NCI-H446 treated with DMSO at 0.1 percent for 48 hours (cell line): Measurements from ENCODE around the gene EPHA1.
"Not testable (repeated sequence)": the region's sequence is repeated elsewhere in the genome, so short reads cannot be mapped to it uniquely, and the experiment has no call there.

Experiments
- DNase-seq: peaks from one replicate; lab custom pipeline; 2025; lab: John Stamatoyannopoulos, UW

The EPHA1 gene

GRCh38 chr7:143402233-143402632 lies 6.4 kb downstream of the EPHA1 start:
- not testable (repeated sequence) for DNase-seq

DNA sequence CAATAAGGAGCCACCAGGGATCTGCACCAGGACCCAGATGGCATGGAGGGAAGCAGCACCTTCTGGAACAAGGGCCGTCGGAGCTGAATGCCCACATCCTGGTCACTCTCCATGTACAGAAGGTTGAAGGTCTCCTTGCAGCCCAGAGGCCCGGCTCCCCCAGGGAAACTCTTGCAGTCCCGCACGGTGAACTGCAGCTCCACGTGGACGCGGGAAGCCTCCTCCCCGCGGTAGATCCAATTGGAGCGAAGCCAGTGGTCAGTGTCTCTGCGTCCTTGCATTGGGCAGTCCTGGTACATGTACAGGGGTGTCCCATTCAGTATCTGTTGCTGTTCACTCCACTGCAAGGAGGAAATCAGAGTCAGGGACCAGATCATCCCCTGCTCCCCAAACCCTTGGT lies 7.4 kb downstream of the EPHA1 start:
- DNase-seq = no peak

DNA sequence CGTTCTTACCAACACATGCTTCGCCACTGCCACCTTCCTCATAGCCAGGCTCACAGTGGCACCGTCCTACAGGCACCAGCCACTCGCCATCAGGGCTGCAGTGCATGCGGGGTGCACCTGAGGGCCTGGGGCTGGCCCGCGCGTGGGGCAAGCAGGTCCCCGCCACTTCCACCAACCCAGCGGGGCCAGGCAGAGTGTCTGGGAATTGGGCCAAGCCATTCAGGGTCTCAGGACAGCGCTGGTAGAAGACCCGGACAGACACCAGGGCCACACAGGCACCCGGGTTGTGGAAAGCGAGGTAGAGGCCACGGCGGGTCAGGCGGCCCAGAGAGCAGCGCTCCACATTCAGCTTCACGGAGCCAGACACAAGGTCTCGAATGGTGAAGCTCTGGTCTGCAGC lies 9.0 kb downstream of the EPHA1 start:
- no peak for DNase-seq

DNA sequence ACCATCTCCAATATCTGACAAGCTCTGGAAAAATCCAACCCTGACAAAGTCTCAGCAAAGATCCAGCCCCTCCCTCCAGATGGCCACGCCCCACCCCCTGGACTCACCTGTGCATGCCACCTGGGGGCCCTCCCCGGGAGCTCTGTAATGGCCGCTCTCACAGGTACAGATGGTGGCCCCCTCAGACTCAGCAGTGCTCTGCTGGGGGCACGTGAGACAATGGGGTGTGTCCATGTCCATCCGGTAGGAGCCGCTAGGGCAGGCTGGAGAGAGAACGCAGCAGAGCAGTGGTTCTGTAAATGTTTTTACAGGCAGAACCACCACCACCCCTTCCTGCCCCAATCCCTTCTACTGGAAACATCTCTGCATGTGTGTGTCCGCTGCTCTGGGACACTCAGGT lies 9.5 kb downstream of the EPHA1 start:
- DNase-seq = no peak

DNA sequence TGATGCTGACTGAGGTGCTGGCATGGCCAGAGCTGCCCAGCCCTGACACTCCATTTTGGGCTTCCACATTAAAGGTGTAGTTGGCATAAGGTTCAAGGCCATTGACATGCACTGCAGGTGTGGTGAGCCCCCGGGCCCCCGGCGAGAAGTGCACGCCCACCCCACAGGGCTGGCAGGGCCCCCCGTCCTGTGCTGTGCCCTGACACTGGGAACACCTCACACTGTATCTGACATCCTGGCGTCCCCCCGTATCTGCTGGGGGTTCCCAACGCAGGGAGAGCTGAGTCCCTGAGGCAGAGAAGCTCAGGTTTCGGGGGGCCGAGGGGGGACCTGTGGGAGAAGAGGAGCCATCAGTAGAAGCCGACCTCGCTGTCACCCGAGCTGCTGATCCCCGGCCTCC lies 10.0 kb downstream of the EPHA1 start:
- DNase-seq = no peak

DNA sequence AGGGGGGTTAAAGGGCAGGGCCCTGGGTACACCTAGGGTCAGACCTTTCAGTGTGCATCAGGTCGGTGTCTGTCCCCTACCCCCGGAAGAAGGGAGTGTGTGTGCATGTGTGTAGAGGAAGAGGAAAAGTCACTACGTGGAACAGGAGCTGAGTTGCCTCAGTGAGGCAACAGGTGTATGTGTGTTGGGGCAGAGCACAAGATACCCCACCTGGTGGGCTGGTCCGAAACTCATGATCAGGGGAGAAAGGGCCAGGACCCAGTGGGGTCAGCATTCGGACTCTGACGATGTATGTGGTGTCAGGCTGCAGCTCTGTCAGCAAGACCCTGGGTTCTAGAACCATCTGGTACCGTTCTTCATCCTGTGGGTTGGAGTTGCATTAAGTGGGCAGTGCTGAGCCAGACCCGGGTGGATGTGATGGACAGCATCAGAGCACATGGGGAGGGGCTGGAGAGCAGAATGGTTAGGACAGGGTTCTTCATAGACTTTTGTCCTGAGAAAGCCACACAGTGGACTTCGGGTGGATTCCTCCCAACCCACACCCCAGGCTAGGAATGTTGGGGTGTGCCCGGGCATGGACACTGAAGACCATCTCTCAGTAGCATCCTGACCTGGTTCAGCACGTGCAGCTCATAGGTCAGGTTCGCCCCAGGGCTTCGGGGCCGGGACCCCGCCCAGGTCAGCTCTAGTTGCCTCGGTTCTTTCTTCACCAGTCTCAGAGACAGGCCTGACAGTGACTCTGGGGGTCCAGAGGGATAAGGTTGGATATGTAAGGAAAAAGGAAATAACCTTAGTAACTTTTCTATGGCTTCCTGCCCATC lies 10.7 kb downstream of the EPHA1 start:
- DNase-seq = no peak

GRCh38 chr7:143396625-143397556 lies 11.8 kb downstream of the EPHA1 start:
- DNase-seq = no peak

- DNase-seq = no peak
Measured at GRCh38 chr7:143396182-143396581, 12.5 kb downstream of the EPHA1 start.

DNA sequence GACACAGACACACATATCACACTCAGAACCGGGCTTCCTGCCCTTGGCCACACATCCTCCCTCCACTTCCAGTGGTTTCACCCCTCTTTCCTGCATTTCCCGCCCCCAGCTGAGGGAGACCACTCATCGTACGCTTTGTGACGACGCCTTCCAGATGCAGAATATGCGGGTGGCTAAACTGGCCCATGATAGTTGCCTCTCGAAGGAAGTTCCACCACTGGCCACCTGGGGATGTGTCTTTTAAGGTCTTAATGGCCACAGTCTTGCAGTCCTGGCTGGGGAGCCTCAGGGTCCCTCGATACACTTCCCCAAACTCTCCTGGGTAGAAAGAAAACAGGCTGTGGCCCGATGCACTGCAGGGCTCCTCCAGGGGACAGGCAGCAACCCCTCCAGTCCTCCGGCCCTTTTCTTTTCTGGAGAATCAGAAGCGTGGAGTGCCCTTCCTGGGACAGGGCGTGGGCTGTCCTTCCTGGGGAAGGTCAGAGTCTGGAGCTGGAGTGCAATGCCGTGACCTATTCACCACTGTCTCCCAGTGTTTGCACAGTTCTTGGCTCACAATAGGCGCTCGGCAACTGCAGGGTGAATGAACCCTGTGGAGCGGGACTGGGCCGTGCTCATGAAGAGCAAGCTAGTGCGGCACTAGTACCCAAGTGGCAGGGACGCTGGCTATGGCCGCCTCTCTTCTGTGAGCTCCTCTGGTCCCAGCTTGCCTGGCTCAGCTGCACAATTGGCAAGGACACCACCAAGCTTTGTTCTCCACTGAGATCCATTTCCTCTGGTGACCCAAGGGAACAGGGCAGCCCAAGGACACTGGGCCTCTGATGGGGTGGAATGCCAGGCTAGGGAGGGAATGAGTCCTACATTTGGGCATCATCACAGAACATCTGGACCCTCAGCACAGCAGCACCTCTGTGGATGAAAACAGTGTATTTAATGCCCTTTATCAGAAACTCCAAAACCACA lies 13.2 kb downstream of the EPHA1 start:
- DNase-seq = no peak

DNA sequence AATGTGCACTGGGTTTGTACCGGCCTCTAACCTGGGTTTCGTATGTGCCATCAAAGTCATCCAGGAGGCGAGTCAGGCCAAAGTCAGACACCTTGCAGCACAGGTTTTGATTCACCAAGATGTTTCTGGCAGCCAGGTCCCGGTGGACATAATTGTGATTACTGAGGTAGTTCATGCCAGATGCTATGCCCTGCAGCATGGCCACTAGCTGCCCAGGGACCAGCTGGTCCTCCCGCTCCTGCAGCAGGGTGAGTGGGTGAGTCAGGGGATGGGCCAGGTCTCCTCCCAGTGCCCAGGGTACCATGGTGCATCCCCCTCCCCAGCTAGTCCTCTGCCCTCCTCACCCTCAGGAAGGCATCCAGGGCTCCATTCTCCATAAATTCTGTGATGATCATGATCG lies 13.9 kb downstream of the EPHA1 start:
- no peak for DNase-seq

- DNase-seq = no peak
Measured at GRCh38 chr7:143394068-143394467, 14.6 kb downstream of the EPHA1 start.

- no peak for DNase-seq
Measured at GRCh38 chr7:143393267-143394041, 15.2 kb downstream of the EPHA1 start.

- DNase-seq = no peak
Measured at GRCh38 chr7:143392875-143393266, 15.8 kb downstream of the EPHA1 start.

DNA sequence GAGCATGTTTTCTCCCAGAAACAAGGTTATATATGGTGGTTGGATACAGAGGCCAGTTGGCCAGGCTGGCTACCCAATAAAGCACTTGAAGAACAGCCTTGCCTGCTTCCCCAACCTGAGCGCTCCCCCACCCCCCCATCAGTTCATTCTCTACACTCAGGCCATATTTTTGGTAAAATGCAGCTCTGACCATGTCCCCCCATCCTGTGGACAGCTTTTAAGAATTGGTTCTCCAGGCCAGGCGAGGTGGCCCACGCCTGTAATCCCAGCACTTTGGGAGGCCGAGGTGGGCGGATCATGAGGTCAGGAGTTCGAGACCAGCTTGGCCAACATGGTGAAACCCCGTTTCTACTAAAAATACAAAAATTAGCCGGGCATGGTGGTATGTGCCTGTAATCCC lies 16.2 kb downstream of the EPHA1 start:
- DNase-seq = not testable (repeated sequence)

GRCh38 chr7:143391462-143392404 lies 16.9 kb downstream of the EPHA1 start:
- no peak for DNase-seq

DNA sequence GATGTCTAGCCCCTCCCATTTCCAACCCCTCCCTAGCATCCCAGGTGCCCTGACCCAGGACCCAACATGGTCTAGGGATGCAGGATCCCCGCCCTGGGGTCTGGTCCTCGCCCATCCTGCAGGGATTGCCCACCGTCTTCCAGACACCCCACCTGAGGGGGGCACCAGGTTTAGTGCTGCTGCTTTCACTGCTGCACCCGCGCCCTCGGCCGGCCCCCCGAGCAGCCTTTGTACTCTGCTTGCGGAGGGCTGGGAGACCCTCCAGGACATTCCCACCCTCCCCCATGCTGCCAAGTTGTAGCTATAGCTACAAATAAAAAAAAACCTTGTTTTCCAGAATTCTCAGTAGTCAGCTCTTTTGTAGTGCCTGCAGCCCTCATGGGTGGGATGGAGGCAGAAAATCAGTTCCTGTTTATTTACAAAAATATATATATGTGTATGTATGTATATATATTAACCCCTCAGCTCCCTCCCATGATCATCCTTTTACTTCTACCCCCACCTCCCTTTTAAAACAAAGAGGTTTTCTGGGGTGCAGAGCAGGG lies 17.8 kb downstream of the EPHA1 start:
- no peak for DNase-seq

- no peak for DNase-seq
Measured at GRCh38 chr7:143390104-143390772, 18.4 kb downstream of the EPHA1 start.

GRCh38 chr7:143389316-143390103 lies 19.1 kb downstream of the EPHA1 start:
- no peak for DNase-seq
